OCI-LY1 (cell line): ENCODE results near the gene CLEC11A.
"Not testable (repeated sequence)": the region's sequence is repeated elsewhere in the genome, so short reads cannot be mapped to it uniquely, and the experiment has no call there.

Experiments used
- H2AFZ ChIP-seq: fragments of 200-600 bp; sonication (generic), shearing (Covaris generic); 2 replicates; pipeline ENCODE4 v1.6.0; 2014; ENCODE audit warnings: antibody characterized with exemption, mild to moderate bottlenecking, low read length
- H3F3A ChIP-seq: fragments of 200-600 bp; sonication (generic), shearing (Covaris generic); 2 replicates; pipeline ENCODE4 v1.6.0; 2014; ENCODE audit warnings: mild to moderate bottlenecking, antibody characterized with exemption, low read length, moderate library complexity; ENCODE audit not compliant: insufficient read depth
- H3K27ac ChIP-seq: fragments of 200-600 bp; sonication (generic); 2 replicates; pipeline ENCODE4 v1.5.1; 2014; ENCODE audit warnings: low read length, mixed run types, mild to moderate bottlenecking, low read depth; ENCODE audit not compliant: poor library complexity, severe bottlenecking
- H3K27me3 ChIP-seq: fragments of 200-600 bp; sonication (generic); 2 replicates; pipeline ENCODE4 v1.6.0; 2014; ENCODE audit warnings: antibody characterized with exemption, mild to moderate bottlenecking, low read length, moderate library complexity; ENCODE audit not compliant: insufficient read depth
- H3K36me3 ChIP-seq: fragments of 200-600 bp; sonication (generic); 2 replicates; pipeline ENCODE4 v1.6.1; 2014; ENCODE audit warnings: mild to moderate bottlenecking, antibody characterized with exemption, low read length, moderate library complexity, mixed read lengths; ENCODE audit not compliant: insufficient read depth
- H3K4me1 ChIP-seq: fragments of 200-600 bp; sonication (generic); 2 replicates; pipeline ENCODE4 v1.5.1; 2014; ENCODE audit warnings: mild to moderate bottlenecking, low read length, moderate library complexity; ENCODE audit not compliant: insufficient read depth, severe bottlenecking
- H3K4me2 ChIP-seq: fragments of 200-600 bp; sonication (generic), shearing (Covaris generic); 2 replicates; pipeline ENCODE4 v1.6.1; 2014; ENCODE audit warnings: low read length
- H3K4me3 ChIP-seq: fragments of 200-600 bp; sonication (generic); 2 replicates; pipeline ENCODE4 v1.5.1; 2014; ENCODE audit warnings: low read length, low read depth, mild to moderate bottlenecking, mixed read lengths; ENCODE audit not compliant: poor library complexity, severe bottlenecking
- H3K79me2 ChIP-seq: fragments of 200-600 bp; shearing (Covaris generic); 2 replicates; pipeline ENCODE4 v1.6.1; 2016; ENCODE audit warnings: mixed run types, low read length, mixed read lengths; ENCODE audit not compliant: insufficient read depth
- H3K9ac ChIP-seq: fragments of 200-600 bp; sonication (generic), shearing (Covaris generic); 2 replicates; pipeline ENCODE4 v1.6.1; 2014; ENCODE audit warnings: mild to moderate bottlenecking, low read length, mixed read lengths
- H3K9me2 ChIP-seq: fragments of 200-600 bp; sonication (generic), shearing (Covaris generic); 2 replicates; pipeline ENCODE4 v1.6.1; 2014; ENCODE audit warnings: low read depth, mild to moderate bottlenecking, low read length, mixed read lengths
- H3K9me3 ChIP-seq: fragments of 200-600 bp; shearing (Covaris generic); 2 replicates; pipeline ENCODE4 v1.6.1; 2014; ENCODE audit warnings: low read length, mixed read lengths
- H4K20me1 ChIP-seq: fragments of 200-600 bp; sonication (generic), shearing (Covaris generic); 2 replicates; pipeline ENCODE4 v1.6.0; 2016; ENCODE audit warnings: mild to moderate bottlenecking, low read length; ENCODE audit not compliant: insufficient read depth
- CTCF ChIP-seq: fragments of 200-600 bp; sonication (generic), shearing (Covaris generic); IDR thresholded peaks from 2 replicates; pipeline ENCODE4 v1.5.1; 2017; ENCODE audit warnings: mild to moderate bottlenecking, antibody characterized with exemption, low read length, moderate library complexity, mixed read lengths
- EZH2 ChIP-seq: fragments of 200-600 bp; sonication (generic), shearing (Covaris generic); IDR thresholded peaks from 2 replicates; pipeline ENCODE4 v1.8.0; 2017; ENCODE audit warnings: borderline replicate concordance, mixed run types, mild to moderate bottlenecking, antibody characterized with exemption, low read length, moderate library complexity, mixed read lengths

Gene CLEC11A

GRCh38 chr19:50745221-50745620, 22.1 kb downstream of the CLEC11A start:
- H3K9me2 ChIP-seq, result no peaks in the 10 kb centered on the region
- no peaks in the 10 kb centered on the region for H3K79me2 ChIP-seq
- H3K27ac ChIP-seq, result no peak overlapping the region
- TF ChIP-seq CTCF (no peak), EZH2 (no peak)
- H3K4me2 ChIP-seq, result no peak overlapping the region
- no peak overlapping the region for H2AFZ ChIP-seq
- no peaks in the 10 kb centered on the region for H3F3A ChIP-seq
- no peaks in the 10 kb centered on the region for H3K36me3 ChIP-seq
- no peaks in the 10 kb centered on the region for H3K9me3 ChIP-seq
- no peaks in the 10 kb centered on the region for H4K20me1 ChIP-seq
- H3K27me3 ChIP-seq, result no peaks in the 10 kb centered on the region
- no peak overlapping the region for H3K9ac ChIP-seq
- no peaks in the 10 kb centered on the region for H3K4me1 ChIP-seq
- no peak overlapping the region for H3K4me3 ChIP-seq

DNA sequence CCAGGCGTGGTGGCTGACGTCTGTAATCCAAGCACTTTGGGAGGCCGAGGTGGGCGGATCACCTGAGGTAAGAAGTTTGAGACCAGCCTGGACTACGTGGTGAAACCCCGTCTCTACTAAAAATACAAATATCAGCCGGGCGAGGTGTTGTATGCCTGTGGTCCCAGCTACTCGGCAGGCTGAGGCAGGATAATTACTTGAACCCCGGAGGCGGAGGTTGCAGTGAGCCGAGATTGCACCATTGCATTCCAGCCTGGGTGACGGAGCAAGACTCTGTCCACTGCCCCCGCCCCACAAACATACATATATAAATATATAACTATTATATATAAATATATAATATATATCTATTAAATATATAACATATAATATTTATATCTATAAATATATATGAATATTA, 24.0 kb downstream of the CLEC11A start:
- not testable (repeated sequence) for H3K27me3 ChIP-seq, H3F3A ChIP-seq, H3K27ac ChIP-seq, H3K36me3 ChIP-seq, H2AFZ ChIP-seq, H3K9ac ChIP-seq, H4K20me1 ChIP-seq, H3K79me2 ChIP-seq, H3K9me3 ChIP-seq, H3K9me2 ChIP-seq, H3K4me3 ChIP-seq, H3K4me1 ChIP-seq, H3K4me2 ChIP-seq

DNA sequence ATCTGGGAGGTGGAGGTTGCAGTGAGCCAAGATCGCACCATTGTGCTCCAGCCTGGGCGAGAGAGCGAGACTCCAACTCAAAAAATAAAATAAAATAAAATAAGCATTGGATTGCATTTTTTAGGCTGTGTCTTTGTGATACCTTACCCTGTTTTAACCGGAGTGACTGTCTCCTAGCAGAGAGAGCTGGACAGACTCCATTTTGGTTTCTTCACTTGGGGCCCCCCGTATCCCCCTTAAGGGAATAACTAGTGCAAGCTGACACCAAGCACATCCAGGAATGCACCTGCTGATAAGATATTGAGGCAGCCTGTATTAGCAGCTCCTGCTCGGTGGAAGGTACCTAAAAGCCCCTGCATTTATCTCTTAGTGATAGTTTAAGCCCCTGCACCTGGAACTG, 26.3 kb downstream of the CLEC11A start:
- Histone ChIP-seq H3K27ac (no peak overlapping the region), H3K9me3 (no peaks in the 10 kb centered on the region), H3K9me2 (no peaks in the 10 kb centered on the region), H3K79me2 (no peaks in the 10 kb centered on the region), H3K27me3 (no peaks in the 10 kb centered on the region), H3K9ac (no peak overlapping the region), H3K4me1 (no peaks in the 10 kb centered on the region), H4K20me1 (no peaks in the 10 kb centered on the region), H2AFZ (no peak overlapping the region), H3F3A (no peaks in the 10 kb centered on the region), H3K36me3 (no peaks in the 10 kb centered on the region), H3K4me3 (no peak overlapping the region), H3K4me2 (no peak overlapping the region)
- TF ChIP-seq CTCF (no peak), EZH2 (no peak)

DNA sequence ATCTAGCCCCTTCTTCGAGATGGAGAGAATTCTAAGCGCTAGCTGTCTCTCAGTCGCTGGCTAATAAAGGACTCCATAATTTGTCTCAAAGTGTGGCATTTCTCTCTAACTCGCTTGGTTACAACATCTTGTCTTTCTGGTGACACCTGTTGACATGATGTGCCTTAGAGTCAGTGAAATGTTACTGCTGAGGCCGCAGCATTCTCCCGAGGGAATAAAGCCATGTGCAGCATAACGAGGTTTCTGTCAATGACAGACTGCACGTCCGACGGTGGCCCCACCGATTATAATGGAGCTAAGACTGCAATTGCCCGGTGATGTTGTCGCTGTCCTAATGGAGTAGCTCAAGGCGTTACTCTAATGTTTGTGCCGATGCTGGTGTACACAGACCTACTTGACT, 26.8 kb downstream of the CLEC11A start:
- TF ChIP-seq CTCF, result no peak
- no peak for TF ChIP-seq EZH2
- Histone ChIP-seq H2AFZ (no peak overlapping the region), H3K27ac (no peak overlapping the region), H3K9me2 (no peaks in the 10 kb centered on the region), H4K20me1 (no peaks in the 10 kb centered on the region), H3K4me1 (no peaks in the 10 kb centered on the region), H3K9me3 (no peaks in the 10 kb centered on the region), H3K9ac (no peak overlapping the region), H3K36me3 (no peaks in the 10 kb centered on the region), H3K4me2 (no peak overlapping the region), H3F3A (no peaks in the 10 kb centered on the region), H3K27me3 (no peaks in the 10 kb centered on the region), H3K4me3 (no peak overlapping the region), H3K79me2 (no peaks in the 10 kb centered on the region)
